ENCODE data around the gene DCUN1D4.
"Not testable (repeated sequence)": the region's sequence is repeated elsewhere in the genome, so short reads cannot be mapped to it uniquely, and the experiment has no call there.

DCUN1D4 gene

GRCh38 chr4:51895158-51895557 is 52.2 kb downstream of the DCUN1D4 start:
- DNase-seq (ENCODE audit: low spot score) = no peak

DNA sequence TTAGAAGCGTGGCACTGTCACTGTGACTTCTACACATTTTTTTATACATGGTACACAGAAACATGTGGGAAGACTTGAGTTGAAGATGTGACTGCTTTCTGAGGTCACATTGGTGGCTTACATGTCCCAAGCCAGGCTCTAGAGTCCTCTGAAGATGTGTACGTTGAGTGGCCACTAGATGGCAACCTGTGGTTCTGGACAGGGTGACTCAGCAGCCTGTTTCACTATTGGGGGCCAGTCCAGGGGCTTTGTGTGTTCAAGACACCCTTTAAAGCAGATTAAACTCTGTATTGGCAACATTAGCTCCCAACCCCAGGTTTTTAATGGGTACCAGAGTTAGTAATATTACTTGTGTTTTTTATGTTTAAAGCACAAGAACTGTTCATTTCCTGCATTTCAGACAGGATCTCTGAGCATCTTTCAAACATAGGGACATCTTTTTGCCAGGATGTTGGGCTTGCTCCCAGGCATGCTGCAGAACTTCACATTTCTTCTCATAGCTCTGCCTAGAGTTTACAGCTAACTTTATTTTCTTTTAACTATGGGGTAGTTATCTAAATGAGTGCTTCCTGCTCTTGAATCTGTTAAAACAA is 53.0 kb downstream of the DCUN1D4 start:
- peak; percentile 87 for DNase-seq (ENCODE audit: low spot score)

DNA sequence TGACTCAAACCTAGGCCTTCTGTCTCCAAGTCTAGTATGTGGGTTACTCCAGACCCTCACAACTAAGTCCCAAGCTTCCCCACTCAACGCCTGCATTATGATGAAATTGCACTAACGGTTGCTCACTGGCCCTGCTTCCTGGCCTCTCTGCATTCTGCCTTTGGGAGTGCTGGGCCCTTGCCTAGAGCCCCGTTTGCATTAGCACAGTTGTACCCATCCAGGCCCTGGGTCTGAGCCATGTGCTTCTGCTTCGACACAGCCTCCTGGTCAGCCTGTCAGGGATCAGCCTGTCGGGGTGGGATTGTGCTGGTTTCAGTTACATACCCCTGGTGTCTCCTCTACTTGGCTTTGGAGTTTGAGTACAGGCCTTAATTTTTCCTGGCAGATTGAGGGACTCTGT is 58.4 kb downstream of the DCUN1D4 start:
- peak; percentile 14 for DNase-seq (ENCODE audit: low spot score)

DNA sequence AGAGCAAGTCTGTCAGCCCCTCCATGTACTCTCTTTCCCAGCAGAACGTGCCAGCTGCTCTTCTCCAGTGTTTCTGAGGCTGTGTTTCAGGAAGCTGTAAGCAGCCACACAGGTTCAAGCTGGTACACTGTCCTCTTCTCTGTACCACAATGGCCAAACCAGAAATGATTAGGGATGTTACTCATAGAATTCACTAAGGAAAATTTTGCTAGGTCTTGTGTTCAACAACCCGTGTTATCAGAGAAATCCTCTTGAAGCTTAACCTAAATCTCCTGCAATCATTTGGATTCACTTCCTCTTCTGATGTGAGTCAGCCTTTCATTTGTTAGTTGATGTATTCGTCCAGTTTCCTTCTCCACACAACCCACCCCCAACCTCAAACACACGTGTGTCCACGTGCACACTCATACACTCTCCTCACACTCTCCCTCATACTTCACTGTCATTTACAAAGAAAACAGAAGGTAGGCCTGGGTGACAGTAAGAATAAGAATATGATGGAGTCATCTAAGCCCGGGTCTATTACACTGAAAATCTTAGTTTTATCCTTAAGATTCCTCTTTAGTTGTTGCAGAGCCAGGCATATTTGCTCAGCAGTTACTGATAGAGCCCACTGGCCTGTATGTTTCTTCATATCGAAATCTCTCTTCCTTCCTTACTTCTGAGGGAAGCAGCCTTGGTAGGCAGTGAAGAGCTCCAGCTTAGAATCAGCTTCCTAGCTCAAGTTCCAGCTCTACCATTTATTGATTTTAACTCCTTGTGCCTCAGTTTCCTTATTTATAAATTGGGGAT is 63.4 kb downstream of the DCUN1D4 start:
- DNase-seq (ENCODE audit: low spot score) = peak; percentile 45

DNA sequence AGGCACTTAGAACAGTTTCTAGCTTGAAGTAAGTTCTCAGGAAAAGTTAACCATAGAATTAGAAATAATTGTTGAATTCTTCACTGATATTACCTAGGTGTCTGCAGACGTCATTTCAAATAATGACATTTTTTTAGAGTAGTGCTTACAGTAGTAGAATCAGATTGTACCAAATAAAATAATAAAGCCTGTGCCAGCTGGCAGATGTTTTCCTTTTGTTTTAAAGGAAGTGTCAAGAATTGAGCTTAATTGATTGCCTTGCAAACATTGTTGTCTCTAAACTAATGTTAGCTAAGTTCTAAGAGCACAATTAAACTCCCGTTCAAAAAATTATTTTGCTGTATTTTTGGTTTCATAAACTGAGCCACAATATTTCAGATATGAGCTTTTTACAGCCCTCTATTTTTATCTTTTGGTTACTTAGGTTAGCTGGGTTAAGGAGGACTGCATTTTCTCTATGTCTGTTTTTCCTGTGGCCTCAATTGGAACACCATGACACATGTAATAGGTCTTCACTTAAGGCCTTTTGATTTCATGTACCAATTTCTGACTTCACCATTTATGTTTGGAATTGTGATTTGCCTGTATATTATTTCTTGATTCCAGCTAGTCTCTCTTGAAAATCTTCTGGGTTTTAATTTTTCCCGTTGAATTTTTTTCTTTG is 64.2 kb downstream of the DCUN1D4 start:
- no peak for DNase-seq (ENCODE audit: low spot score)

DNA sequence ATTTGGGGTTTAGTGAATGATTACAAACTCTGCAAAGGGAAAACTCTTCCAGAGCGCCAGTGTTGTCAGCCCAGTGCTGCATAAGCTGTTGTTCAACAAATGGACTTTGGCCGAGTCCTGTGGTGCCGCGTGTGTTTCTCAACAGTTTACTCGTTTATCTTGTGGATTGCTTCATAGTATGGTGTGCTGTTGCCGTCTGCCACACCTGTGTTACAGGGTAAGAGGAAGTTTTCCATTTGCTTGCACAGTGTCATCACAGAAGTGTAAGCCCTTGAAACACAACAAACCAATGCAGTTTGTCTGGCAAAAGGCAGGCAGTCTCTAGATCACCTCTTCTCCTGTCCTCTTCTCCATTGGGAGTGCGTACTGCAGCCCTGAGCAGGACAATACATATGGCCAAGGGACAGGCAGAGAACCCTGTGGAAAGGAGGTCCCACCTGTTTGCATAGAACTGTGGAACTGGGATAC is 66.3 kb downstream of the DCUN1D4 start:
- DNase-seq (ENCODE audit: low spot score) = no peak

DNA sequence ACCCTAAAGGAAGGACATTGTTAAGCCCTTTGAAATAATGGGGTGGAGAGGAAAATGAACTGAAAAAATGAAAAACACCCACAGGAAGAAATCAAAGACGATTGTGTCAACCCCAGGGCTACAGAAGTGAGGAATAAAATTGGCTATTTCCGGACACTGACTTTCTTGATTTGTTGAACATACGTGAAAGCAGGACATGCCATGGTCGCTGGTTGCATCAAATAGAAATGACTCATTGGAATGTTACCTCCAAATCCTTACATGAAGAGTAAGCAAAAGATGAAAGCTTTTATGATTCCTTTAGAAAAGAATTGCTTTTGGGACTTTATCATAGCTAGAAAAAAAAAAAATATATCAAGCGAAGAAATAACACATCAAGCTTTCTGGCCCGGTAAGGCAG is 75.3 kb downstream of the DCUN1D4 start:
- no peak for DNase-seq (ENCODE audit: low spot score)

DNA sequence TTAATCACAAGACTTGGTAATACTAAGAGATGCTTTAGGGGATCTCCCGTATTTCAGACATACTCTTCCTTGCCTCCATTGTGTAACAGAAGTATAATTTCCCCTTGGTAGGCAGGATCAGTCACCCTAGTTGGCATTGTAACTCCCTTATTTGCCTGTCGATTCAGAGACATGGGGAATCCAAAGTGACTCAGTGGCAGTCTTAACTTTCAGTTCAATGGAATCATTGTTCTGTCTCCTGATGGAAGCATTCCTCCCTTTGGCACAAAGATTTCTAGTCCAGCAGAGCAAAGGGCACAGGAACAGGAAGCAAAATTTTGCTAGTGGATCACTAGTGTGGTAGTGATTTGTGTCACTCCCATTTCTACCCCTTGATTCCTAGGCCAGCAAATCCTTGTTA is 80.4 kb downstream of the DCUN1D4 start:
- DNase-seq (ENCODE audit: low spot score) = no peak

GRCh38 chr4:51925307-51925706 is 82.4 kb downstream of the DCUN1D4 start:
- DNase-seq (ENCODE audit: low spot score) = no peak

DNA sequence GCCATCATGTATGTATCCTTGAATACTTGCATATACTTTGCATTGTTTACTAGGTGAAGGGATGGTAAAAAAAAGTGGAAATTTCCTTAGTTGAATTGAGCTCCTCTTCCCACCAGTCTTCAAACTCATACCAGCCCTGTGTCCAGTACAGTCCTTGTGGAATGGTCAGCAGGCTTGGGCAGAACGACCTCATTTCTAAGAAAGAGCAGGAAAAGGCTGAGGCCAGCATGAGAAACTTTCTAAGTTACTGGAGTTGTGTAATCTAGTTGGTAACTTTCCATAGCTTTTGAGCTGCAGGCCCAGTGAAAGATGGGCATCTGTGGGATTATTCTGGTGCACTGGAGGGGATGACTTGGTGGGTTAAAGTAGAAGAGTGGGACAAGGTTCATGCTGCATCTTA is 87.6 kb downstream of the DCUN1D4 start:
- DNase-seq (ENCODE audit: low spot score) = no peak

- DNase-seq (ENCODE audit: low spot score) = no peak
Measured at GRCh38 chr4:51931461-51931860, 88.5 kb downstream of the DCUN1D4 start.

- DNase-seq (ENCODE audit: low spot score) = no peak
Measured at GRCh38 chr4:51932261-51932660, 89.3 kb downstream of the DCUN1D4 start.

DNA sequence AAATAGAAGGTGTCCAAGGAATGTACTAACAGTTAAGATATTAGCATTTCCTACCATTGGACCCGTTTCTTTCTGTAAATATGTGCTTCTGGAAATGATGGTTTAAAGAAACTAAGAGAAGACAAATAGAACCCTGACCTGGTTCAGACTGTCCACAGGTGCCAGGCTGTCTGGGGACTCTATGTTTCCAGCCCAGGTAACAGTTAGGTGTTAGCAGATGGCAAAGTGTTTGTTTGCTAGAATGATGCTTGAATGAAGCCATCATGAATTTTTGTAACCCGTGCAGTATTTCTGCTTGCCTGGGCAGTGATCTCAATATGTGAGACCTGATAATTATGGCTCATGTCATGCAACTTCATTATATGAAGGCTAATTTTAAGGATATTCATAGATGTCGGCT is 89.7 kb downstream of the DCUN1D4 start:
- DNase-seq (ENCODE audit: low spot score) = no peak

- DNase-seq (ENCODE audit: low spot score) = not testable (repeated sequence)
Measured at GRCh38 chr4:51940460-51940859, 97.5 kb downstream of the DCUN1D4 start.

GRCh38 chr4:51942108-51942832 is 99.3 kb downstream of the DCUN1D4 start:
- DNase-seq (ENCODE audit: low spot score) = no peak

- no peak for DNase-seq (ENCODE audit: low spot score)
Measured at GRCh38 chr4:51942833-51943215, 99.9 kb downstream of the DCUN1D4 start.

DNA sequence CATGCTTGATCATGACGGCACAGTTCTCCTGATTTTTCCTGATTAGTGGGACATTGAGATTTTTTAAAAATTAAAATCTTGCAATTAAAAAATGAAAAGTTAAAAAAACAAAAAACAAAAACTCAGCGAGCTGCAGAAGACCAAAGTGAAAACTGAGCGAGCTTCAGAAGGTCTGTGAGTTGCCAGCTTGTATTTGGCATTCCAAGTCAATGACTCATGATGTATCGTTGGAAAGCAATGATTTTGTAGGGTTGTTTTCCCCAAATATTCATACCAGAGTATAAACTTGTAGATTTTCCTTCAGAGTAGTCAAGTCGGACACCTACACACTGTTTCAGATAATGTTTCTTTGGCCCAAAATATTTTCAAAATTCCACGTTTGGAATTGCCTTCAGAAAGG is 100.3 kb downstream of the DCUN1D4 start:
- DNase-seq (ENCODE audit: low spot score) = no peak

- DNase-seq (ENCODE audit: low spot score) = no peak
Measured at GRCh38 chr4:51958199-51958968, 115.4 kb downstream of the DCUN1D4 start.

DNA sequence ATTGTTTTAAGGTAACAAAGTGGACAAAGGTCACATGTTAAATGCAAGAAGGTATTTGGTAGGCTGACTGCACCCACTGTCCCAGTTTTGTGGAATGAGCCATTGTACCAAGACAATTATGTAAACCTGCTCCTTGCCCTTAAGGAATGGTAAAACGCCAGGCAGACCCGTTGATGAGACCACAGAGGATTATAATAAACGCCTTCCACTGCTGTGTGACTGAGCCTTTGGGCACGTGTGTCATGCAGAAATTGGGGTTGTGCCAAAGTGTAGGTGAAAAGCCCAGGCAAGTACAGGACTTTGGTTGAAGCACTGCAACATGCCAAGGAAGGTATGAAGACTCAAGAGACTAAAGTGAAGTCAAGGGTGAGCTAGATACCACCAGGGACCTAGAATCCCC is 117.5 kb downstream of the DCUN1D4 start:
- DNase-seq (ENCODE audit: low spot score) = no peak

DNA sequence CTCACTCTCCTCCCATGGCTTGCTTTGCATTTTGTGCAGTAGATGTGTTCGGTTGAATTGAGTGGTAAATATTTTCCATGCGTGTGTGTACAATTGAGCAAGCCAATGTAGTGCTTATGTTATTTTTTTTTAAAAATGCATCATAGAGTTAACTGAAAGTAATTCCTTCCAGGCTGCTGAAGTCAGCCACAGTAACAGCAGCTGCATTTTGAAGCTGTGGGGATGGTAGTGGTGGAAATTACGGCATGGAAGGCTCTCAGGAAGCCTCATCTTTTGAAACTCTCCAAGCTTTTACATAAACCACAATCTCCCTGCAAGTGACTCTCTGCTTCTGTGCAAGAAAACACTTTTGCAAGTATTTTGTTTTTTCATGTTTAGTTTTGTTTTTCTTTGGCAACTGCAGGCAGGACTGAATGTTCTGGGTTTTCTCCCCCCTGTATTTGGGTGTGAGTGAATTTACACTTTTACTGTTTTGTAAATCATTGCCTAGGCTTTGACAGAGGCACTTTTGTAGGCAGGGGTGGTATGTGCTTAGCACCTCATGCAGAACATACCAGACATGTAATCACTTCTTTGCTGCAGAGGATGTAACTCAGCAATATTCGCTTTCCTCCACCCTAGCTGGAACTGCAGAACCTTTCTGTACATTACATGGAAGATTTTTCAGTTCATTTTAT is 121.0 kb downstream of the DCUN1D4 start:
- no peak for DNase-seq (ENCODE audit: low spot score)

DNA sequence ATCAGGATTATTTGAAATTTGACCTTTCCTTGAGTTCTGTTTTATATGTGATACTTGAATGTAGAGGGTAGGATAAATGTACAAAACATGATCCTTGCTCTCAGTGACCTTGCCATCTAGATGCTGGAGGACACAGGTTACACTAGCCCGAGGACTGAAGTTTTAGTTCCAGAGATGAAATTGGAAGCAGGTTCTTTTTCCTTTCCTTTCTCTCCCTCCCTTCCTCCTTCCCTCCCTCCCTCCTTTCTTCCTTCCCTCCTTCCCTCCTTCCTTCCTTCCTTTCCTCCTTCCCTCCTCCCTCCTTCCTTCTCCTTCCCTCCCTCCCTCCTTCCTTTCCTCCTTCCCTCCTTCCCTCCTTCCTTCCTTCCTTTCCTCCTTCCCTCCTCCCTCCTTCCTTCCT is 122.9 kb downstream of the DCUN1D4 start:
- no peak for DNase-seq (ENCODE audit: low spot score)

All from Ammon's horn (tissue), 1 donor.